Left colon (tissue), 2 donors: Measurements from ENCODE around the gene C11orf52. TPM values are rescaled to one million over a fixed set of nuclear protein-coding genes. Genes with fewer than 3 reads are reported as not detected.

Experiments
- ATAC-seq: fragments of 200-7000 bp; cut with Tn5 transposase; one replicate; pipeline ENCODE4 v1.9.1; 2020; ENCODE audit warnings: mild to moderate bottlenecking, moderate library complexity
- DNase-seq, 2 donors: peaks; one replicate each; pipeline ENCODE4 v3.0.0-alpha.2; 2020
- intact Hi-C, 2 donors: fragments of 100-400 bp; cut with DNase I in 1 of 2; cut with micrococcal nuclease in 1 of 2; formaldehyde crosslinking; loops; one replicate each; pipeline versions ENCODE4 v1.11.2 to v1.14.0; 2022; cut with DNase I, micrococcal nuclease
- total RNA-seq, 2 donors: library from RNA; stranded (reverse); fragmentation: NEBNext Ultra II Directional; extraction: Animal tissue kit (Norgen Biotek cat#: 25700); gene quantifications; one replicate each; pipeline ENCODE4 v1.2.1, GENCODE V29; 2021
- donor health status: DM: no; HTN: no; CAD: no.
- donor health status: DM: yes; HTN: yes; CAD: no.

Gene C11orf52
- total RNA-seq, 2 donors from 2014 or later: 8.5 to 10.1 TPM

DNA sequence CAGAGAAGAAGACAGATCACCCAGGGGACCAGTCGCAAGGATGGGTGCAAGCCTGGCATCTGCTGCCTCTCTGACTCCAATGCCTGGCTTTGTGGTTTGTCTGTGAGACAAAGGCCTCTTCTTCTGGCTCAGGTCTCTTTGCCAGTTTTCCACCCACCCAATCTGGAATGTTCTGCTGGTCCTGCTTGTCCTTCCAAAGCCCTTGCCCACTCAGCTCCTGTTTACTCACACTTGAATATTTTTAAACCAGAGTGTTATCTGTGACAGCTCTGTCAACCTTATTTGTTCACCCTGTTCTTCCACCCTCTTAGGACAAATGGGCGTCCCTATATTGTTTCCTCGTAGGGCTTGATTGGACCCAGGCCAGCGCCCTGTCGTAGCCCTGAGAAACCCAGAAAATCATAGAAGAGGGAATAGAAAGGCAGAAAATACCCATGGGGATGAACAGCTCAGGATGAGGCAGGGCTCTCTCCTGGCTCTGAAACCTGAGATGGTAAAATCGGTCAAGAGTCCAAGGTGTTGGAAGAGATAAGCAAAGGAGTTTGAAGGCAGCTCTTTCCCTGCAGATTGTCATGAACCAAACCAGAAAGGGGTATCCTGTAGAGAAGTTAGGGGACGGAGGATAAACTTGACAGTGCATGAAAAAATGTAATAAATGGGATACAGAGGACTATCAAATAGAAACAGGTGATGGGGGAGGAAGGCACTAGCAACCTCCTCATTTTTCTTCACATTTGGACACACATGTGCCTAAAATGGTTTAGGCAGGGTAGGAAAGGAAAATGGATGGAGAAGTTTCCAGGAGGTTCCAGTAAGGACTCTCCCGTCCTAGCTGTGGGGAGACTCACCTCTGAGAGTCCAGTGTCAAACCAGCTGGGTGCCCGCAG is 7.8 kb upstream of the C11orf52 start:
- DNase-seq: no peak
- intact Hi-C loops: no loop called here
- no peak for ATAC-seq

DNA sequence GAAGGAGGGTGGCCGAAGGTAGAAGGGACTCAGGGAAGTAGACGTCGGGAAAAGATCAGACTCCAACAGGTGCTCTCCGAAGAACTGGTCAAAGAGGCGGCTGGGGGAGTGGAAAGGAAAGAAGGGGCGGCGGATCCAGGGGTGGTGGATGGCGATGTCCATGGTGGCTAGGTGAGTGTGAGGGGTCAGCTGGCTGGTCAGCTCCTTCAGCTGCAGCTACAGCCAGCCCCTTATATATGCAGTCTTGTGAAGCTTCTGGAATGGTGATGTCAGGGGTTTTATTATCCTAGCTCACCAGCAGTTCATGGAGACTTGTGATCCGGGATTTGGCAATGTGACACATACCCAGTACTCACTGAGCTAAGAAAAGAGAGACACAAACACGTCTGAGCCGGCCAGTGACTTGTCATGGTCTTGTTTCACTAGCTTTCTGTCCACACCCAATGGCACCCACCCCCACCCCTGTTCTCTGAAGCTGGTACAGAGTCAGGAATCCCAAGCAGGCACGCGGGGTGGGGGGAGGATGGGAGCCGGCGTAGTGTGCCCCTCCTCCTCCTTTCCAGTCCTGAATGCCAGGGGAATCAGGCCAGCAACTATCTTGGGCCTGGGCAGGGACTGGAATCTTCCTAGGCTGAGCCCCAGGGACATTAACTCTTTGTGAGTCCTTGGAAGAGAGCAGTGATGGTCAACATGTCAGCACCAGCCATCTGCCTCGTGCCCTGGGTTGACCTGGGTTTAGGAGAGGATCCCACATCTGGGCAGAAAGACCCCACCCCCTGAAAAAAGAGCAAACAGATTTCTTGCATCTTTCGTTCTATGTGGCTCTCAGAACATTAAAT is 6.9 kb upstream of the C11orf52 start, which contains the start of gene CRYAB:
TSS of gene CRYAB (minus strand) at position 208 of the 839 bp plus-strand sequence. CDS start at position 162, 46 bp downstream.
- DNase-seq (peak in 1 of 2 donors; percentile 74), ATAC-seq (peak; percentile 49)
- intact Hi-C loops: no loop called here

DNA sequence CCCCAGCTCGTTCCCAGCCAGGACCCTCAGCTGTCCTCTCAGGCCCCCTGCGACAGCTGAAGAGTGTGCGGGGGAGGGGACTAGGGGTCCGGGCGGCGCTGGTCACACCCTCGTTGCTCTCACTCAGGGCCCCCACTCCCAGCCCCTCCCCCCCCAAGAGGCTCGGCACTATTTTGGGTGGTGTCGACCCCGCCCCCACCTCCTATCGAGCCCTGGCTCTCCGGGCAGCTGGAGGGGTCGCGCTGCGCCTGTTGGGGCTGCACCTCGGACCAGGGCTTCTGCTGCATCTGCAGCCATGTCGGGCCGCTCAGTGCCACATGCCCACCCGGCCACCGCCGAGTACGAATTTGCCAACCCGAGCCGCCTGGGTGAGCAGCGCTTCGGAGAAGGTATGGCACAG is 6.2 kb upstream of the C11orf52 start, which contains the start of gene HSPB2:
TSS of gene HSPB2 (plus strand) at position 200 of the 400 bp plus-strand sequence. CDS start at position 296, 96 bp downstream.
- no peak for DNase-seq
- intact Hi-C loops: no loop called here
- no peak for ATAC-seq

DNA sequence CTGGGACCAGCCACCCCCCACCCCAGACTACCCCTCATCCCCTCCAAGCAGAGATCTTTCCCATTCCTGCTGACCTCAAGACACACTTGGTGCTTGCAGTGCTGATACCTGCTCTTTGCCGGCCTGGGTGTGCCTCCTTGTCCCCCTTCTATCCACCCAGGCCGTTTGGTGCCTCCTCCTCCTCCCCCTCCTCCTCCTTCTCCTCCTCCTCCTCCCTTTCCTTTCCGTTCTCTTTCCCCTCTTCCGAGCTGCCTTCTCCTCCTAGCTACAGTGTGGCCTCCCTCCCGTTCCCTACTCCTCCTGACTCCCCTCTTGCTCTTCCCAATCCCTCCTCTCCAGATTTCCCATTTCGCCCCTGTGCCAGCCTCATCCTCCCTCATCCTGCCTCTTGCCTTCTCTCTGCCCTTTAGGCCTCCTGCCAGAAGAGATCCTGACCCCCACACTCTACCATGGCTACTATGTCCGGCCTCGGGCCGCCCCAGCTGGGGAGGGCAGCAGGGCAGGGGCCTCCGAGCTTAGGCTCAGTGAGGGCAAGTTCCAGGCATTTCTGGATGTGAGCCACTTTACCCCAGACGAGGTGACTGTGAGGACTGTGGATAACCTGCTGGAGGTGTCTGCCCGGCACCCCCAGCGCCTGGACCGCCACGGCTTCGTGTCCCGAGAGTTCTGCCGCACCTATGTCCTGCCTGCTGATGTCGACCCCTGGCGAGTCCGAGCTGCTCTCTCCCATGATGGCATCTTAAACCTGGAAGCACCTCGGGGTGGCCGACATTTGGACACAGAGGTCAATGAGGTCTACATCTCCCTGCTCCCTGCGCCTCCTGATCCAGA is 5.5 kb upstream of the C11orf52 start:
- intact Hi-C loops: no loop called here
- ATAC-seq: no peak
- no peak for DNase-seq

DNA sequence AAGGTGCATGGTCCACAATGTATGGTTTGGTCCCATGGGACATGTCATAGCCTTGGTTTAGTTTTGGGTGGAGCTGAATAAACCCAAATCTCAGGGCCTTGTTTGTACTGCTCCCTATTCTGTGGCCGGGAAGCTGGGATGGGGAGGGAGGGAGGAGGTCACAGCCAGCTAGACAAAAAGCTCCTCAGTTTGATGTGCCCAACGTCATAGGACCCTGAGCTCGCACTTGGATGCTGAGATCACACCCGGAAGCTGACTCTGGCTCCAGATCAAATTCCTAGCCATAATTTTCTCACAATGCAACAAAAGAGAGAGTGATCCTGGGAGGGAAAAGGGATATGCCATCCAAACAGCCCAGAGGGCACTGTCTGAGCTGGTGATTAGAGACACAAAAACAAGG is 4.7 kb upstream of the C11orf52 start:
- ATAC-seq (no peak), DNase-seq (no peak)
- intact Hi-C loops: no loop called here

DNA sequence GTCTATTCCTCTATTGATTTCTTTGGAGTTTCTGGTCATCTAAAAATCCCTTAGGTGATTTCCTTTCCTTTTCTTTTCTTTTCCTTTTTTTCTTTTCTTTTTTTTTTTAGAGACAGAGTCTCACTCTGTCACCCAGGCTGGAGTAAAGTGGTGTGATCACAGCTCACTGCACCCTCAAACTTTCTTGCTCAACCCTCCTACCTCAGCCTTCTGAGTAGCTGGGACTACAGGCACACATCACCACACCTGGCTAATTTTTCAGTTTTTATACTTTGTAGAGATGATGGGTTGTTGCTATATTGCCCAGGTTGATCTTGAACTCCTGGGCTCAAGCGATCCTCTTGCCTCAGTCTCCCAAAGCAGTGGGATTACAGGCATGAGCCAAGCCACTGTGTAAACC is 1.9 kb upstream of the C11orf52 start:
- no peak for DNase-seq
- no peak for ATAC-seq
- intact Hi-C loops: no loop called here

DNA sequence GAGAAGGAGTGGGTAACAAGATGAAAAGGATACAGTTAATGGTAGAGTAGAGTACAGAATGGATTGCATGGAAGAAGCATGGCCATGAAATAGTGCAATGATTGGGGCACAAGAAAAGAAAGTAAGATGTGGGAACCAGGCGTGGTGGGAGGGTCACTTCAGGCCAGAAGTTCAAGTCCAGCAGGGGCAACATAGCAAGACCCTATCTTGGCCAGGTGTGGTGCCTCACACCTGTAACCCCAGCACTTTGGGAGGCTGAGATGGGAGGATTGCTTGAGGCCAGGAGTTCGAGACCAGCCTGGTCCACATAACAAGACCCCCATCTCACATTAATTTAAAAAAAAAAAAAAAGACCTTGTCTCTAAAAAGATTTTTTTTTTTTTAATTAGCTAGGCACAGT is 1.4 kb upstream of the C11orf52 start:
- DNase-seq: no peak
- intact Hi-C loops: no loop called here
- ATAC-seq: no peak

DNA sequence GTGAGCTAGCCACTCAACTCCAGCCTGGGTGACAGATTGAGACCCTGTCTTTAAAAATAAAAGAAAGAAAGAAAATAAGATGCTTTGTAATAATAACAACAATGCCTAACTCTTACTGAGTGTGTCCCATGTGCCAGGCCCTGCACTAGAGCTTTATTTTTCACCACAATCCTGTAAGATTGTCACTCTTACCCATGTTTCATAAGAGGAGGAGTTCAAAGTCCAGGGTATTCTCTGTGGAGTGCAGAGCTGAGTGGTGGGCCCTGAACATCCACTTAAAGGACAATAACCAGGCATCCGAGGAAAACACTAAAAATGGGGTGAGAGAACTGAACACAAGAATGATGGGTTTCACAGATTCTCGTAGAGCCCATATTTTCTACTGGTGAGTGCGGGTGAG is 925 bp upstream of the C11orf52 start:
- no peak for DNase-seq
- intact Hi-C loops: no loop called here
- ATAC-seq: no peak

DNA sequence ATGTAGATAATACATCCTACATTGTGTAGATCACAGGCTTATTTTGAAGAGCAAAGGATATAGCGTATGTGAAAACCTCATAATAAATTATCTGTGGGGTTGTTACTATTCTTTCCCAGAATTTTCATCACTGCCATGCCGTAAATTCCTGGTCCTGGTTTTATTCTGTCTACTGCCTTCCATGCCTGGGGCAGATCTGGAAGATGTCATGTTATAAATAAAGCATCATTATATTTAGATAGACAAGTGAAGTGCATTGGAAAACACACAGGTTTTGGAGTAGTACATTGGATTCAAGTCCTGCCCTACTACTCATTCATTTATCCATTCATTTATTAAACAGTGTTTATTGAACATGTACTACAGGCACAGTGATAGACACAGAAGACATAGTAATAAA is 2.2 kb downstream of the C11orf52 start:
- intact Hi-C loops: no loop called here

DNA sequence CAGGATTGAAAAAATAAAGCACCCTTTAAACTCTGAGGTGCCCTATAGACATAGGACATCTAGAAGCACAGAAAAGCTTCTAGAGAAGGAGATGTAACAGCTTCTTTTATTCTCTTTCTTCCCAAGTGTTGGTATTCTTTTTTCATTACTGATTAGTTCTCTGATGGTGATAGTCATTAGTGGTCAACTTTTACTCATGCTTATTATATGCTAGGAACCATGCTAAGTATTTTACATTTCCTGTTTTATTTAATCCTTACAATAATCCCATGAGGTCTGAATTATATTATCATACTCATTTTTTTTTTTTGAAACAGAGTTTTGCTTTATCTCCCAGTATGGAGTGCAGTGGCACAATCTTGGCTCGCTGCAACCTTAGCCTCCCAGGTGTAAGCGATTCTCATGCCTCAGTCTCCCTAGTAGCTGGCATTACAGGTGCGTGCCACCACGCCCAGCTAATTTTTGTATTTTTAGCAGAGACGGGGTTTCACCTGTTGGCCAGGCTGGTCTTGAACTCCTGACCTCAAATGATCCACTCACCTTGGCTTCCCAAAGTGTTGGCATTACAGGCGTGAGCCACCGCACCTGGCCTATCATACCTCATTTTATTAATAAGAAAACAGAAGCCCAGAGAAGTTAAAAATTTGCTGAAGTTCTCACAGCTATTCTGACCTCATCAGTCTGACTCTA is 3.0 kb downstream of the C11orf52 start:
- intact Hi-C loops: no loop called here
- ATAC-seq (no peak), DNase-seq (no peak)

More for the DNA sequence above, 2.2 kb downstream of the C11orf52 start:
- DNase-seq (no peak), ATAC-seq (no peak)

DNA sequence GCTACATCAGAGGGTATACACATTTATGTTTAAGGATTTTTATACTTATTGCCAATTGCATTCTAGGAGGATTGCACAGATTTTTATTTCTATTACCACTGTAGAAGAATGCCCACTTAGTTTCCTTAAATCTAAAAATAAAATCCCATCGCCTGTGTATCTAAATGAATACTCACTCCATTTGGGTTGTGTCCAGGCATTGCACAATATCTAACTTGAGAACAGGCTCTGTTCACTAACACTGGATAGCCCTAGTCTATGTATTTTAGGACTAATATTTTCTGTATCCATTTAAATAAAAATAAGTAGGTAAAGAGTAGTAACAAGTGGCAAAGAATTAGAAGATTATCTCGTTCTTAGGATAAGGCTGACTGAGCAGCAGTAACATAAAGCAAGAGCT is 4.1 kb downstream of the C11orf52 start:
- intact Hi-C loops: no loop called here
- no peak for ATAC-seq
- DNase-seq: no peak

DNA sequence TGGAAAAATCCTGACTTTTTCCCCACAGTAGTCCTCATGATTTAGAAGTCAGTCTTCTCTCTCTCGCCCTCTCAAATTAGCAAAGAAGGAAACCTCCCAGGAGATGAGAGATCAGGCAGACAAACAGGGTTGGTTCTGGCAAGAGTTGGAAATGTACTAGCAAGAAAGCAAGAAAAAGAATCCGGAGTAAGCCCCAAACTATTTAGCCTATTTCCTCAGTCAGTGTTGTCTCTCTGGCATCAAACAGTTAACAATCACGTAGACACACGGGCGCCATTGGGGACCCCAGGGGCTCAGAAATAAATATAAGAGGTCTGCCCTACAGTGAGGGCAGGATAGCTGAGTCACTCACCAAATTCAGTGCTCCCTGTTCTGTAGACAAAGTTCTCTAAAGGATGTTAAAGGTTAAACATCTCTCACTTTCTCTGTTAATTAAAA is 4.7 kb downstream of the C11orf52 start:
- DNase-seq (no peak), ATAC-seq (no peak)
- intact Hi-C loops: no loop called here

DNA sequence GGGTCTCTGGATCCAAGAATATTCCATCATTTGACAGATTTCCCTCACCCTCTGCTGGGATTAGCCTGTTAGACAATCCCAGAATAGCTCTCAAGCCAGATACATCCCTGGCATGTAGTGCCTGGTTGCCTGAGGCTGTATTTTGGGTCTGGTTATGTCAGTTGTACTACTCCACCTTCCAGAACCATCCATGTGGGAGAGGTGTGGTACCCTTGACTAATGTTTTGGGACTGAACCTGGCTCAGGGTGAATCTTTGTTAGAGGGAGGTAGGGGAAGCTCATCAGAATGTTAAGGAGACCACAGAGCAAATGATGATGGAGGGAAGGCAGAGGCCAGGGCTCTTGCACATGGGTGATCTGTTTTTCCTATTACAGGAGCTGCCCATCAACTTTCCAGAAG is 5.2 kb downstream of the C11orf52 start:
- no peak for DNase-seq
- intact Hi-C loops: no loop called here
- no peak for ATAC-seq

DNA sequence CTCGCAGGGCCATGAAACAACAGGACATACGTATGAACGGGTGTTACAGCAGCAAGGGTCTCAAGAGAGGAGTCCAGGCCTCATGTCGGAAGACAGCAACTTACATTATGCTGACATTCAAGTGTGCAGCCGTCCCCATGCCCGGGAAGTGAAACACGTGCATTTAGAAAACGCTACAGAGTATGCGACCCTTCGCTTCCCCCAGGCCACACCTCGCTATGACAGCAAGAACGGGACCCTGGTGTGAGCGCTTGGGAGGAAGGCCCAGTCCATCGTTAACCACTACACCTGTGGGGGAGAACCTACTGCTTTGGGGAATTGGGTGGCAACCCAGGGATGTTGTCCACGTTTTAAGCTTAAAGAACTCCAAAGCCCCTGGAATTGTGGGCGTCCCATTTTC is 7.2 kb downstream of the C11orf52 start:
- intact Hi-C loops: no loop called here
- ATAC-seq (no peak), DNase-seq (no peak)

DNA sequence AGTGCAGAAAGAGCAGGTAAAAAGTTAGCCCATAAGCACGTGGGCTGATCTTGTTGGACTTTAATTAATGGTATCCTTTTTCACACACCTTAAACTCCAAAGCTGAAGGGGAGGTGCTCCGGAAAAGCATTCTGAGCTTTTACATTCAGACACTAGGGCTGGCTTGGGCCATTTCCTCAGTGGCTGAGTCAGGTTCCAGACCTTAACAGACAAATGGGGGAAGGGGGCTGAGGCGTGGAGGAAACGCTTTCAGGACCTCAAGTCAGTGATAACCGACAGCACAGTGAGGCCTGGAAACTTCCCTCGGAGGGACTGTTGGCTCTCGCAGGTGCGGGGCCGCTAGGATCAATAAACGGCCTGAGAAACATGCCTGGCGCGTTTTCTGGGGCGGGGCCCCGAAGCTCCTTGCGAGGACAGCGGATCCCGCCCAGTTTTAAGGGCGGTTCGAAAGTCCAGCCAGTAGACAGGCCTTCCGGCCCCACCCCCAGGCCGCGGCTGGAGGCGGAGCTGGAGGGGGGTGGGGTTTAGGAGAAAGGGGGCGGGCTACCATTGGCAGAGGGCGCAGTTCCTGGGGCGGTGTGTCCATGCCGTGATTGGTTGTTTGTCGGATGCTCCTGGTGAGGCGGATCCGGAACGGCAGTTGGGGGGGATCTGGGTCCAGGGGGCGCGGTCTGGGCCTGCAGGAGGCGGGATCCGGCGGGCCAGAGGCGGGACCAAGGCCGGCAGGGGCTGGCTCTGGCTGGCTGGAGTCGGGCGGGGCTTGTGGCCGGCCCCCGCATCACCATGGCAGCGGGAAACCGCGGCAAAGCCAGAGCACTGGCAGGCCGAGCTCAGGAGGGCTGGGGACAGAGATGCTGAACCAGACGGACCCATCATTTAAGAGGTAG is 8.0 kb downstream of the C11orf52 start:
- peak; percentile 97 to 98 for DNase-seq
- peak; percentile 93 for ATAC-seq
- intact Hi-C loops: no loop called here

DNA sequence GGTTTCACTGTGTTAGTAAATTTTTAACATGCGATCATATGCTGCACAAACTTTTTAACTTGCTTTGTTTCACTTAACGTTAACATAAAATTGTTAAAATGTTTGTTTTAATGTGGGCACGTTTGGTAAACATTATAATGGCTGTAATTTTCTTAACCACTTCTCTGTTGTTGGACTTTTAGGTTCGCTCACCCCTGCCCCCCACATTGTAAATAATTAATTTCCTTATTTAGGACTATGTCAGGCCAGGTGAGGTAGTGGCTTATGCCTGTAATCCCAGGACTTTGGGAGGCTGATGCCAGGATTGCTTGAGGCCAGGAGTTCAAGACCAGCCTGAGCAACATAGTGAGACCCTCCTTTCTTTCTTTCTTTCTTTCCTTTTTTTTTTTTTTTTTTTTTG is 11.8 kb downstream of the C11orf52 start:
- ATAC-seq (no peak), DNase-seq (no peak)
- intact Hi-C loops: loop anchor here in 1 of 2 donors (5.0 kb wide), 1 partner anchor 52 kb away; no protein-coding TSS in a partner anchor

DNA sequence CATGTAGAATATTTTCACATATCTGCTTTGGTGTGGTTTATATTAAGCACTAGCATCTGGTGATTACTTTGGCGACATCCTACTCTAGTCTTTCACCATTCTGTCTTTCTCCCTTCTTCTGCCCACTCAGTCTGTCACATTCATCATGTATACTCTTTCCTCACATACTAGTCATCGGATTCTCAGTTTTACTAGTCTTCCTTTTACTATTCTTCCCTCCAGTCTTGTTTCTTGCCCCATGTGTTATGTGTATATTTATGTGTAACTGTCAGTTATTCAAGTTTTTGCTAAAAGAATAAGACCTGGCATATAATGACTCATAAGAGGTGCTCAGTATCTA is 13.9 kb downstream of the C11orf52 start:
- intact Hi-C loops: loop anchor here in 1 of 2 donors (5.0 kb wide), 1 partner anchor 50 kb away; no protein-coding TSS in a partner anchor
- ATAC-seq: no peak
- DNase-seq: no peak
